Retinal pigment epithelial cell (primary cell): ENCODE measurements around the gene LPP.

Source experiments
- DNase-seq: peaks from one replicate; pipeline ENCODE4 v3.0.0-alpha.2; 2010; ENCODE audit warnings: low read depth
- H3K4me3 ChIP-seq: 2 replicates; pipeline ENCODE4 v1.5.1; 2011; ENCODE audit warnings: mild to moderate bottlenecking, low read length, control low read depth, moderate library complexity
- TF ChIP-seq, protein P1 (sequence below): conservative IDR thresholded peaks from 2 replicates; pipeline ENCODE4 v1.5.1; 2011; ENCODE audit warnings: low read depth, low read length, control low read depth, inconsistent platforms

LPP gene

DNA sequence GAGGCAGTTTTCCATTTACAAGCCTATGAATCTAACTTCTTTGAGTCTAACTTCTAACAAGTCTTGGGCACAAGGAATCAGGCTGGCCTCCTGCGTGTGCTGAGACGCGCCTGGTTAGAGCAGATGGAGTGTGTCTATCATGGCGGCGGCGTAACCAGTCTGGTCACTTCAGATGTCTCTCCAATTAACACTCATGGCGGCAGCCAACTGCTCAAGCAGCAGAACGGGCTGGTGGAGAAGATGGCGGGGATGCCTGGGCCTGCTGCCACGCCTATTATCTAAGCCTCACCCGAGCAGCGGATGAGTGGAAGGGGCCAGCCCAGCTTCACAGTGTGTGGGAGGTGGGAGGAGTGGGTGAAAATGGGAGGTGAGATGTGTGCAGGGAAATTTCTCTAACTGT is 771.4 kb downstream of the LPP start:
- DNase-seq, result no peak
- TF ChIP-seq, protein P1, sequence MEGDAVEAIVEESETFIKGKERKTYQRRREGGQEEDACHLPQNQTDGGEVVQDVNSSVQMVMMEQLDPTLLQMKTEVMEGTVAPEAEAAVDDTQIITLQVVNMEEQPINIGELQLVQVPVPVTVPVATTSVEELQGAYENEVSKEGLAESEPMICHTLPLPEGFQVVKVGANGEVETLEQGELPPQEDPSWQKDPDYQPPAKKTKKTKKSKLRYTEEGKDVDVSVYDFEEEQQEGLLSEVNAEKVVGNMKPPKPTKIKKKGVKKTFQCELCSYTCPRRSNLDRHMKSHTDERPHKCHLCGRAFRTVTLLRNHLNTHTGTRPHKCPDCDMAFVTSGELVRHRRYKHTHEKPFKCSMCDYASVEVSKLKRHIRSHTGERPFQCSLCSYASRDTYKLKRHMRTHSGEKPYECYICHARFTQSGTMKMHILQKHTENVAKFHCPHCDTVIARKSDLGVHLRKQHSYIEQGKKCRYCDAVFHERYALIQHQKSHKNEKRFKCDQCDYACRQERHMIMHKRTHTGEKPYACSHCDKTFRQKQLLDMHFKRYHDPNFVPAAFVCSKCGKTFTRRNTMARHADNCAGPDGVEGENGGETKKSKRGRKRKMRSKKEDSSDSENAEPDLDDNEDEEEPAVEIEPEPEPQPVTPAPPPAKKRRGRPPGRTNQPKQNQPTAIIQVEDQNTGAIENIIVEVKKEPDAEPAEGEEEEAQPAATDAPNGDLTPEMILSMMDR, result no peak
- no peak overlapping the region for H3K4me3 ChIP-seq

DNA sequence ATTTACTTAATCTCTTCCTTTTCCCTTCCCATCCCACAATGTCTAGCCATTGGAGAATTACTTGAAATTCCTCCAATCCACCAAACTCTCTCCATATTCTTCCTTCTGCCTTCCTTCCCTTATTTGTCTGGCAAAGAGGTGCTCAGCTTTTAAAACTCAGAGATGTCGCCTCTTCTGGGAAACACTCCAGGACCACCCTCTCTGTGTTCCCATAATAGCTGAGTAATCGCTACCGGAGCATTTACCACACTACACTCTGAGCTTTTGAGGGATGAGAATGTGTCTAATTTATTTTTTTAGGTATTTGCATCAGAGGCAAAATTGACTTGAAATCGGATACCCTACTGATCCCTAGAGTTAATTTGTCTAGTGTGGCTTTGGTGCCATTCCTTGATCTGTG is 772.2 kb downstream of the LPP start:
- no peak overlapping the region for H3K4me3 ChIP-seq
- DNase-seq, result no peak
- TF ChIP-seq, protein P1, result no peak

DNA sequence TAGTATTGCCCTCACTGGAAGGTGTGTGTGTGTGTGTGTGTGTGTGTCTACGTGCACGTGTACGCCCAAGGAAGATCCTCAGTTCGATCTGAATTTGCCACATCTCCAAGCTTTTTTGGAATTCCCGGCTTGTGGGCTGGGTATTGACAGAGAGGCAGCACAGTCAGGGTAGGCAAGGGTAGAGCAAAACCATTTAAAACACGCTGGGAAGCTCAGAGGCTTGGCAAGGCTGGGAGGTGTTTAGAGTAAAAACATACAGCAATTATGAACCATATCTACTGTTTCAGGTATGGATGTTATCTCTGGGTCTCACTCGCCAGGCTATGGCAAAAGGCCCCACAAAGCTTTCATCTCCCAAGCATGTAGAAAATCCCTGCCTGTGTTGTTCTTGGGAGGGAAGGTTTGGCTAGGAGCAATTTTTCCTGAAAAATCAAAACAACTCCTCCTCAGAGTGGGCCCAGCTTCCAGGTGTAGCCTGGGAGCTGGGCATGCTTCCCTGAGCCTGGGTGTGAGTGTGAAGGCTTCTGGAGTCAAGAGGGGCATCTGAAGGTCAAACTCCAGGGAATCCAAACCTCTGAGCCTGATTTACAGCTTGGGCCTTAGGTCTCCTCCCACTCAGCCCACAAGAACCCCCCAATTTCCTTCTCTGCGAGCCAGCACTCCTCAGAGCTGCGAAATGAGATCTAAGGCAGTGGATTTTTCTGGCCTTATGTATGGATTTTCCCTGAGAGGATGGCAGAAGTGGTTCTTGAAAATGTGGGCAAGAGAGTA is 773.0 kb downstream of the LPP start:
- TF ChIP-seq, protein P1, result no peak
- no peak overlapping the region for H3K4me3 ChIP-seq
- no peak for DNase-seq

DNA sequence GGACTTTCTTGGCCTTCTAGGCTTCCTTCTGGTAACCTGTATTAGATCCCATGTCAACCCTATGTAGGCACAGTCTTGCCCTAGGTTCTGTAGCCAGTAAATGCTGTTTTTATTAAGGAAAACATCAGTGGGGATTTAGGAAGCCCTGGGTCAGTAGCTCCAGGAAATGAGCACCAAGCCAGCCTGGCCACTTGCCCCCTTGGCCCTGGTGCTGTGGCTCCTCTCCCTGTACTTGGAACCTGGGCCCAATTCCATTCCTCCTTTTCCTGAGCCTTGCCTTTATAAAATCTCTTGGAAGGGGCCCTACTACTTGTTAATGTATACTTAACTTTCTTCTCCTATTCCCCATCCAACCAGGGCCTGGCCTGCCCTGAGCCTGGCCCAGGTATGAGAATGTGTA is 774.0 kb downstream of the LPP start:
- no peak overlapping the region for H3K4me3 ChIP-seq
- no peak for DNase-seq
- TF ChIP-seq, protein P1, result no peak

DNA sequence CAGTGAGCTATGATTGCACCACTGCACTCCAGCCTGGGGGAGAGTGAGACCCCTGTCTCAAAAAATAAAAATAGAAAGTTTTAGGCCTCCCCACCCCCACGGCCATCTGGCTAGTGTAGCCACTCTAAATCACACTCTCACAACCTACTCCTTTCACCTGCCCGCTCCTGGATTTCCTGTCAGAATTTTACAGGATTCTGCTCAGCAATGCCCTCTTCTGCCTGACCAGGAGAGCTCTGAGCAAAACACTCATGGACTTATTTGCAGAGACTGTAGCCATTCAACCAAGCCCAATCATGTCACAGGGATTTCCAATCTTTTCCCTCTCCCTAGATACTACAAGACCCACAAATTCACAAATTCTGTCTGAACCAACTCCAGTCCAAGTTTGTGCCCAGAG is 775.2 kb downstream of the LPP start:
- DNase-seq, result no peak
- no peak overlapping the region for H3K4me3 ChIP-seq

DNA sequence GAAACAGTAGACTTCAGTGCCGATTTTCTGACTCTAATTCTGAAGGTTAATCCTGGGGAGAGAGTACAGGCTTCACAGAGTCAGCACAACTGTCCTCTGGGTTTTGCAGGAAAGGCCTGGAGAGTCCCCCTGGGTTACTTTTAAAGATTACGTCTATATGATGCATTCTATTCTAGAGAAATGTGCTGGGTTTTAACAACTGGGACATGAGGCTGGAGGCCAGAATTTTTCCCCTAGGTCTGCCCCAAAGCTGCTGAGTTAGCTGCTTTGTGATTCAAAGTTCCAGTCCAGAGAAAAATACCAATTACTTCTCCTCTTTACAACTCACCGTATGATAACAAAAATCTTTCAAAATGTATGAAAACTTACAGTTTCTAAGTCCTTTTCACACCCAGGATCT is 777.1 kb downstream of the LPP start:
- TF ChIP-seq, protein P1, result no peak
- no peak for DNase-seq
- H3K4me3 ChIP-seq, result no peak overlapping the region

More for the DNA sequence above, 775.2 kb downstream of the LPP start:
- TF ChIP-seq, protein P1, result no peak

DNA sequence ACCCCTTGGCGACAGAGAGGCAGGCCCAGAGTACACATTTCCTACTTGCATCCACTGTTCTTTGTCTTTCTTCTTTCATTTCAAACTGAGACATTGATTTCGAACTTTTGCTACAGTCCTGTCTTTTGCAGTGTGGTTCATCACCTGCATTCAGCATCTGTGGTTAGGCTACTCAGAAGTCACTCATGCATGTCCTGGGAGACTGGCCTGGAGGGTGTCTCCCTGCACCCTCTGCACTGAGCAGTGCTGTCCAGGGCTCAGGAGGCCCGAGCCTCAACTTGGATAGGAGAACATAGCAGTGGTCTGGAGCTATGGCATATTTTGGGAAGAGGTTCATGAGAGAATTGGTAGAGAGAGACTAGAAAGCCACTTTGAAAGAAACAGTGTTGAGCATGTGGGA is 777.6 kb downstream of the LPP start:
- no peak for DNase-seq
- H3K4me3 ChIP-seq, result no peak overlapping the region
- TF ChIP-seq, protein P1, result no peak
